Activated effector memory CD4-positive, alpha-beta T cell treated with Interleukin-2 at 50 U/mL for 16 hours (primary cell): ENCODE data around the gene HSD17B13.
"Not testable (repeated sequence)": the region's sequence is repeated elsewhere in the genome, so short reads cannot be mapped to it uniquely, and the experiment has no call there.

Experiments used
- DNase-seq: peaks from one replicate; pipeline ENCODE4 v3.0.0-alpha.2; 2020

The HSD17B13 gene, protein sequence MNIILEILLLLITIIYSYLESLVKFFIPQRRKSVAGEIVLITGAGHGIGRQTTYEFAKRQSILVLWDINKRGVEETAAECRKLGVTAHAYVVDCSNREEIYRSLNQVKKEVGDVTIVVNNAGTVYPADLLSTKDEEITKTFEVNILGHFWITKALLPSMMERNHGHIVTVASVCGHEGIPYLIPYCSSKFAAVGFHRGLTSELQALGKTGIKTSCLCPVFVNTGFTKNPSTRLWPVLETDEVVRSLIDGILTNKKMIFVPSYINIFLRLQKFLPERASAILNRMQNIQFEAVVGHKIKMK

DNA sequence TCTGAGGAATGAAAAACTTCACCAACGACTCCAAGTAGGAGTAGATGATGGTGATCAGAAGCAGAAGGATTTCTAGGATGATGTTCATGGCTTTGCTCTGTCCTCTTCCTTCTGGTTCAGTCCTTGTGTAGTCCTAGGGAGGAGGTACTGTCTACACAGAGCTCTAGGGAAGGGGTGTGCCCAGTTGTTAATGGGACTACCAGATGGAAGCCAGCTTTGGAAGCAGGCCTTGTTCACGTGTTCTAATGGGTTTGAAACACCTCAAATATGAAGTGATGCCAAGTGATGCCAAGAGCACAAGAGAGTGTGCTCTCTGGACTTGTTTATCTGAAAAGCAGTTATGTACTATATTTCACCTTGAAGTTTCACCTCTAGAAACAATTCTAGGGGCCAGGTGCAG is at the start of gene HSD17B13:
Gene HSD17B13, minus strand, starts transcription at position 129 of the 400 bp plus-strand sequence. Its CDS starts 41 bp downstream, at position 88.
- no peak for DNase-seq

DNA sequence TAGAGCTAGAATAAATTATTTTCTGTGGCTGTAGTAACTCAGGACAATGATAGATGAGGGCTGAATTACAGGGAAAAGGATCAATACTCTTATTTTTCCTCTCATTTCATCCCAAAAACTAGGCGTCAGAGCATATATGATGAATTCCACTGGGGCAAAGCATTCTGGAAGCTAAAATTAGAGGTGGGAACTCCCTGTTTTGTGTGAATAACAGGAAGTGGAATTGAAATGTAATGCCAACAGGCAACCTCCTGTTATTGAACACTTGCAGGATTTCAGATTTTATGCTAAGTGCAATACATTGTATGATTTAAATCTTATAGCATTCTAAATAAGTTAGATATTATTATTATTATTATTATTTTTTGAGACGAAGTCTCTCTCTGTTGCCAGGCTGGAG is 47.4 kb upstream of the HSD17B13 start:
- DNase-seq, result no peak

DNA sequence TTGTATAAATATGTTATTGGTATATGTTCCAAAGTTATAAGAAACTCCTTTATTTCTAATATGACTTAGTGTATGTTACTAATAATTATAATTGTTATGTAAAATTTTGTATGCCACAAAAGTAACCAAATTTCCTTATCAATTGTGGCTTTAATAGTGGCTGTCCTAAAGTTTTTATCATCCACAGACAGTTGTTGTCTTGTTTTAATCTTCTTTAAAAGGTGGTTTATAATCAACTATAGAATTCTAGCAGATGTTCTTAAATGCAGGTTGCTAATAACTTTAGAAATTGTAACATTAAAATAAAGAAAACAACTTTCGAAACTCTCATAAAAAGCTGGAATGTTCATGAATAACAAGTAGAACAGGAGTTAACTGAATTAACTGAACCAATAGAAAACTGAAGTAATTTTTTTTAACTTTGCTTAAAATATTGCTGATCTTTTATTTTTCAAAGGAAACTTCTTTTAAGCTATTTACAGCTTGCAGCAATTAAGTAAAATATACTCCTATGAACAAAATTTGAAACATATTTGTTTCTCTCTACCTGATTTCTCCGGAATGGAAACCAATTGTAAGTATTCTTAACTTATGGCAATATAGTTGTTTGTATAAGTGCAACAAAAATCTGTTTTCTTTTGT is 44.0 kb upstream of the HSD17B13 start:
- DNase-seq, result no peak

DNA sequence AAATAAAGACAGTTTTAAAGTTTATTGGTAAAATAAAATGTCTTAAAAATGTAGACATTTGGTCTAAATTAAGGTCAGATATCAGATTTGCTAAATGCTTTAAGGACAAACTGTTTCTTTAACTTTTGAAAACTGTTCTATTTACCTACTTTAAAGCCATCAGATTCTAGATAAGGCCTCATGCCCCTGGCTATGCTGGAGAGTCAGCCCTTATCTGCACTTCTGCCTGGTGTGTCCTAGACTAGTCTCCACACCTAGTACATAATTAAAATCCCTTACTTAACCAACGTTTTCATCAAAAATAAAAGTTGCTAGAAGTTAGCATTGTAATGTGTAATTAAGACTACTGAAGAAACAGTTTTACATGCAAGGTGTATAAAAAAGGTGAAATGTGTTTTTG is 42.7 kb upstream of the HSD17B13 start:
- DNase-seq, result no peak

DNA sequence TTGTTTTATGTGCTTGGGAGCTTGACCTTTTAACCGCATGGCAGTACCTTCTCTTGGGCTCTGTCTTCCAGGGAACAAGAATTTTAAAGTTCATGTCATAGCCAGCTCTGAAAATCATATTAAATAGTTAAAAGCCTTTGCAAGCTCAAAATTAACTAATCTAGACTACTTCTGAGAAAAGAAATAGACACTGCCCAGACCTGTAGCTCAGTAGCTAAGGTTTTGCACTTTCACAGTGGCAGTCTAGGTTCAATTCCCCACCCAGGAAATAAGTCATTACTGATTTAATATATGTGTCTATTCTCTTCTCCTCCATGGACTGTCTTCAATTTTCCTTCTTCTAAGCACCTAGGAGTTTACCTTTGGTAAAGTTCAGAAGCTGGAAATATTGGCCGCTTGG is 40.9 kb upstream of the HSD17B13 start:
- DNase-seq, result no peak

DNA sequence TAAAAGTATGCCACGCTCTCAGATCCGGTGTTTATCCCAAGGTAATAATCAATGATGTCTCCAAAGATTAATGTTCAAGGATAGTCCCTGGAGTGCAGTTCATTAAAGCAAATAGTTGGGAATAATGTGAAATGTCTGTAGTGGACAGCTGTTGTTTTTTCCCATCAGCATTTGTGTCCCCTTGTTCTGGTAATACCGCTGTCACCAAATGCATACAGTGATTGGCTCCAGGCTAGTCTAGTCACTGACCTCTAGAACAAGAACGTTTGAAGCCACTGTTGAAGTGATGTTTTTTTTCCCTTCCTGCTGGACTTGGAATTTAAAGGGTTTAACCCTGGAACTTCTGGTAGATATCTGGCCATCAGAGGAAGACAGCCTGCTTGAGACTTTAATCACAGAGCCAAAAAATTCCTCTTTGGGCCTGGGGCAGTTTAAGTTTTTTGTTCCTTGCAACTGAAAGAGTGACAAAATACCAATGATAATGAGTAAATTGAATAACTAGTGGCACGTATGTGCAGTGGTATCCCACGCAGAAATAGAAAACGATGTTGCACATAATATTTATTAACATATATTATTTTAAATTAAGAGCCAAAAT is 37.8 kb upstream of the HSD17B13 start:
- no peak for DNase-seq

DNA sequence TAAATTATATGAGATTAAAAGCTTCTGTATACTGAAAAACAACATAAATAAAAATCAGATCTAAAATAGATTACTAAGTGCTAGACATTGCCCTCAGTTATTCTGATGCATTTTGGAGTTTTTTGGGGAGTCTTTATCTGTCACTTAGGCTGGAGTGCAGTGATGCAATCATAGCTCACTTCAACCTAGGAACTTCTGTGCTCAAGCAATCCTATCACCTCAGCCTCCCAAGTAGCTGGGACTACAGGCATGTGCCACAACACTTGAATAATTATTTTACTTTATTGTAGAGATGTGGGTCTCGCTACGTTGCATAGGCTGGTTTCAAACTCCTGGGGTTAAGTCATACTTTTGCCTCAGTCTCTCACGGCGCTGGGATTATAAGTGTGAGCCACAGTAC is 36.6 kb upstream of the HSD17B13 start:
- DNase-seq, result no peak

DNA sequence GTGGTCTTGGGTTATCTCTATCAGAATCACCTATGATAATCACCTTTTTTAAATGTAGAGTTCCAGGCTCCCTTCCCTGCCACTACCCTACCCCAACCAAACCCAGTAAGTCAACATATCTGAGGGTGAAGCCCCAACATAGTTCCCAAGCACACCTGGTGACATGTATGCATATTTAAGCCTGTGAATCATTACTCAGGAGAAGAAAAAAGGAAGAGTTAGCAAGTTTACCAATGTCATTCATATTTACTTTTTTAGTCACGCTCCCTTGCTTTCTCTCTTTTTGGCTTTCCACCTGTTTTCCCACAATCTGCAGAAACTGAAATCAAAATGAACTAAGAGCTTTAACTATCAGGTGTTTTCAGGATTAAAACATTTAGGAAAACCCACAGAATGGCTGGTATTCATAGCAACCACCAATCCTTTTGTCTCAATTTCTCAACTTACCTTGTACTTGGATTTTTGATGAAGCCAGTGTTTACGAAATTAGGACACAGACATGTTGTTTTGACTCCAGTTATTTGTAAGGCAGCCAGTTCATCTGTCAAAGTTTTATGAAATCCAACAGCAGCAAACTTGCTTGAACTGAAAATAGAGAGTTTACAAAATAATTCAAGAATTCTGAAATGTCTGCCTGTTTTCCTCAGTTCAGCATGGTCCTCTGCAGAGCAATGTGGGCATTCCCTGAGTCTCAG is 34.3 kb upstream of the HSD17B13 start:
- no peak for DNase-seq

DNA sequence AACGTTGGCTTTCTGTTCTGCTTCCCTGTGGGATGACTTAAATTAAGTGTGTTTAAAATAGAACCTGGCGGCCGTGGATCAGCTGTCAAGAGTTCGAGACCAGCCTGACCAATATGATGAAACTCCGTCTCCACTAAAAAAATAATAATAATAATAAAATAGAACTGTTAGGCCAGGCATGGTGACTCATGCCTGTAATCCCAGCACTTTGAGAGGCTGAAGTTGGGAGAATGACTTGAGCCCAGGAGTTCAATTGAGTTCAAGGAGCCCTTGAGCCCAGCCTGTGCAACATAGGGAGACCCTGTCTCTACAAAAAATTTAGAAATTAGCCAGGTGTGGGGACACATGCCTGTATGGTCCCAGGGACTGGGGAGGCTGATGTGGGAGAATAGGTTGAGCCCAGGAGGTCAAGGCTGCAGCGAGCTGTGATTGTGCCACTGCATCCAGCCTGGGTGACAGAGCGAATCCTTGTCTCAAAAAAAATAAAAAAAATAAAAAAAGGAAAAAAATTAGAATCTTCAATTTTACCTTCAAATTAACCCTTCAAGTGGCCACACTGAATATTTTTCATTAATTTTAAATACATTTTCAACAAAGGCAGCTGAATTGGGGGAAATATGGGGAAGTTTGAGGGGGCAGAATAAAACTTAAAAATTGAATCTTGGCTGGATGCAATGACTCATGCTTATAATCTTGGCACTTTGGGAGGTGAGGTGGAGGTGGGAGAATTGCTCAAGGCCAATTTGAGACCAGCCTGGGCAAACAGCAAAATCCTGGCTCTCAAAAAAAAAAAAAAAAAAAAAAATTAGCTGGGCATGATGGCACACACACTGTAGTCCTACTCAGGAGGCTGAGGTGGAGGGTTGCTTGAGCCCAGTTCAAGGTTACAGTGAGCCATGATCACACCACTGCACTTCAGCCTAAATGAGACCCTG is 31.8 kb upstream of the HSD17B13 start:
- DNase-seq, result no peak

DNA sequence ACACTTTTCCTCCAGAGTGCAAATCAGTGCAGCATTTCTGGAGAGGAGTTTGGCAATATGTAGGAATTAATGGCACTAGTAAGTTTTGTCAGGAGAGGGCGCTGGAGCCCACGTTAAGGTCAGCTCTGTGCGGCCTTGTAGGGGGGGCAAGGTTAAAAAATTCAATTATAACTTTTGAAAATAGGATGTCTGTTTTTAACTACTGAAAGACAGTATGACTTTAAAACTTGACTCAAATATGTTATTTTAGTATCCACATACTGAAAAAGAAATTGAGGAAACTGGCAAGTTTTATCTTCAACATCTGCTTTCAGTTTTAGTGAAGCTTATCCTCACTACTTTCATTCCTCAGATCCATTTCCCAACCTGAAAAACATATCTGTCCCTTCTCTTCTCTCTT is 30.9 kb upstream of the HSD17B13 start:
- no peak for DNase-seq

DNA sequence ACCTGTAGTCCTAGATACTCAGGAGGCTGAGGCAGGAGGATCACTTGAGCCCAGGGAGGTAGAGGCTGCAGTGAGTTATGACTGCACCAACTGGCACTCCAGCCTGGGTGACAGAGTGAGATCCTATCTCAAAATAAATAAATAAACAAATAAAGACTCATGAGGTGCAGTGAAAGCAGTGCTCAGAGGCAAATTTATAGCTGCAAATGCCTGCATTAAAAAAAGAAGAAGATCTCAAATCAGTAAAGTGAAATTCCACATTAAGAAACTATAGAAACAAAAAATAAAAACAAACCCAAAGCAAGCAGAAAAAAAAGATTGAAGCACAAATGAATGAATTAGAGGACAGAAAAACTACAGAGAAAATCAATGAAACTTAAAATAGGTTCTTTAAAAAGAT is 22.5 kb upstream of the HSD17B13 start:
- DNase-seq, result no peak

DNA sequence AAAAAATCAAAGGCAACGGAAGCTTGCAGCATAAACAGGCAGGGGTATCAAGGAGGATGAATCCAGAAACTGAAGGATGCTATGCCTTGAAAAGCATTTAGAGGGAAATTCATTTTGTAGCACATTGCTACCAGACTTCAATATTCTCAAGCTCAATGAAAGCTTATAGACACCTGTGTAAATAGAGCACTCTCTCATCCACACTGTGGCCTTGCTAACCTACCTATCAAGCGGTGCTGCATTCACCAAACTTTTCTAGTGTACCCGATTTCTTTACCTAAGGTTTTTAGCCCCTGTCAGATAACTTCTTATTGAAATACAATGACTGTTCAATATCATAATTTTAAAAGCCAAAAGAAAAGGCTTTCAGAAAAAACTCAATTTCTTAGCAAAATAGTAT is 20.2 kb upstream of the HSD17B13 start:
- DNase-seq, result no peak

DNA sequence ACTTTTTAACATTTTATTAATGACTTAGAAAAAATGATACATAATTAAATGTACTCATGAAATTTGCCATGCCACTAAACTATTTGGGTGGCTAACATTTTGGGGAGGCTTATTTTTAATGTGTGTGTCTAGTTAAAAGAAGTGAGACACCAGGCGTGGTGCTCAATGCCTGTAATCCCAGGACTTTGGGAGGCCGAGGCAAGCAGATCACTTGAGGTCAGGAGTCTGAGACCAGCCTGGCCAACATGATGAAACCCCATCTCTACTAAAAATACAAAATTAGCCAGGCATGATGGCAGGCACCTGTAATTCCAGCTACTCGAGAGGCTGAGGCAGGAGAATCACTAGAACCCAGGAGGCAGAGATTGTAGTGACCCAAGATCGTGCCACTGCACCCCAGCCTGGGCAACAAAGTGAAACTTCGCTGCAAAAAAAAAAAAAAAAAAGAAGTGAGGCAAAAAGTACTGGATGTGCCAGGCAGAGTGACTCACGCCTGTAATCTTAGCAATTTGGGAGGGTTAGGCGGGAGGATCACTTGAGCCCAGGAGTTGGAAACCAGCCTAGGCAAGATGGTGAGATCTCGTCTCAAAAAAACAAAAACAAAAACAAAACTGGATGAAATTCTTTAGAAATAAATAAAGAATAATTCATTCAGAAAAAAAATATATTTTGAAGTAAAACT is 19.4 kb upstream of the HSD17B13 start:
- not testable (repeated sequence) for DNase-seq

DNA sequence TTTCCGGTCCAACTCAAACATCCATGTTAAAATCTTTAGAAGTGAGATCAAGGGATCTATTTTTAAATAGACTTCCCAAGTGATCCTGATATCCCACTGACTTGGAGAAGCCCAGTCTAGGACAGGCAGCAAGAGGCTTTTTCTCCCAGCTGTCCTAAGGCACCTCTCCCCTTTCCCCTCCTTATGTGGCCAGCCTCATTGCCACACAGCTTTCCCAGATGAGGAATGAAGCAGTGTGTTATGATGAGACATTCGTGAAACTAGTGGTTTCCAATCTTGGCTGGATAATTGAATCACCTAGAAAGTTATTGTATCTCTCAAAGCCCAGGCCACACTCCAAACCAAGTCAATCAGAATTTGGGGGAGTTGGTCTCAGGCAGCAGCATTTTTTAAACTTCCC is 16.8 kb upstream of the HSD17B13 start:
- no peak for DNase-seq

DNA sequence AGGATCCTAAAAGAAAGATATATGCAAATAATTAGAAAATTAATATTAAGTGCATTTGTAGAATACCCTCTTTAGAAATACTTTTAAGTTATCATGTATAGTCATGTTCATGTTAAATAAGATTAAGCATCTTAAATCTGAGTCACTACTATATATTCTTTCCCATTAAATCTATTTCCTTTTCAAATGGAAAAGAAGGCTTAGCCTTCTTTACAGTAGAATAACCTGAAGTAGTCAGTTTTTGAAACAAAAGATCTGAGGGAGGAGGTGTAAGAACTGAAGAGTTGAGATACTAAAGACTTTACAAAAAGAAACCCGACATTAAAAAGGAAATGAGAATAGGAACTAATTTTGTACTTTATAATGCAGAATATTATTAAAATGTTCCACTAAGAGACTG is 14.7 kb upstream of the HSD17B13 start:
- no peak for DNase-seq

DNA sequence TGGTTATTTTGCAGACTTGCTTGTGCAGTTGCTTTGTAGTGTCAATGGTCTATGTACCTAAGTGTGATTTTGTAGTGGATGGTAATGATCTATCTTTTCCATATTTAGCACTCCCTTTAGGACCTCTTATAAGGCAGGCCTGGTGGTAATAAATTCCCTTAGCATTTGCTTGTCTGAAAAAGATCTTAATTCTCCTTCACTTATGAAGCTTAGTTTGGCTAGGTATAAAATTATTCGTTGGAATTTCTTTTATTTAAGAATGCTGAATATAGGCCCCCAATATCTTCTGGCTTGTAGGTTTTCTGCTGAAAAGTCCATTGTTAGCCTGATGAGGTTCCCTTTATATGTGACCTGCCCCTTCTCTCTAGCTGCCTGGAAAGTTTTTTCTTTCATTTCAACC is 10.6 kb upstream of the HSD17B13 start:
- no peak for DNase-seq

DNA sequence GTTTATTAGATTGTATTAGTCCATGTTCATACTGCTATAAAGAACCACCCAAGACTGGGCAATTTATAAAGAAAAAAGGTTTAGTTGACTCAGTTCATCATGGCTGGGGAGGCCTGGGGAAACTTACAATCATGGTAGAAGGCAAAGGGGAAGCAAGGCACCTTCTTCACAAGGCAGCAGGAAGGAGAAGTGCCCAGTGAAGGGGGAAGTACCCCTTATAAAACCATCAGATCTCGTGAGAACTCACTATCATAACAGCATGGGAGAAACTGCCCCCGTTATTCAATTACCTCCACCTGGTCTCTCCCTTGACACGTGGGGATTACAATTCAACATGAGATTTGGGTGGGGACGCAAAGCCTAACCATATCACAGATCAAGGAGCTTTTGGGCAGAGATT is 8.1 kb upstream of the HSD17B13 start:
- DNase-seq, result no peak

DNA sequence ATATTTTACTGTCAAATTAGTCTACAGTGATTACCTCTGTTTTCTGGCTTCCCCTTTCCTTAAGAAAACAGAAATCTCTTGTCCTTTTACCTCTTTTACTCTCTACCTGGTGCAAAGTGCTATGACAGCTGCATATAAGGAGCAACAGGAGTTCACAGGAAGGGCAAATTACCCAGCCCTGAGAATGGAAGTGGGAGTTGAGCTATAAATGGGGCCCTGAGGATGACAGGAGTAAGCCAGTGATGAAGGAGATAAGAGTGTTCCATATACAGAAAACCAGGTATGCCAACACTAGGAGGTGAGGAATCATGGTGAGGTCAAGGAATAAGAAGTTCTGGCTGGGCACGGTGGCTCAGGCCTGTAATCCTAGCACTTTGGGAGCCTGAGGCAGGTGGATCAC is 4.5 kb upstream of the HSD17B13 start:
- no peak for DNase-seq

DNA sequence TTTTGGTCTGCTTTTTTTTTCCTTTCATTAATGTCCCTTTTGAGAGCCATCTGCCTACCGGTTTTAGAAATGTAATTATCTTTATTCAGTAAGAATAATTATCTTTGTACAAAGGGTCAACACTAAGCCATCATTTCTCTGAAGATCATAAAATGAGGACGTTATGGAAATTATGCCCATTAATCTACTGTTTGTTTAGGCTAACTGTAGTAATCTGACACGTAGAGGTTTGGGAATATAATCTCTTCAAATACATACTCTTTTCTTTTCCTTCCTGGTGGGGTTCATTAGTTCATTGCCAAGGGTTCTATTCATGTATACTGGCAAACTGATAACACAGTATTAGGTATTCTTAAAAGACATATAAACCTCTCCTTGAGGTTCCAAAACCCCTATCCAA is 3.8 kb upstream of the HSD17B13 start:
- no peak for DNase-seq

DNA sequence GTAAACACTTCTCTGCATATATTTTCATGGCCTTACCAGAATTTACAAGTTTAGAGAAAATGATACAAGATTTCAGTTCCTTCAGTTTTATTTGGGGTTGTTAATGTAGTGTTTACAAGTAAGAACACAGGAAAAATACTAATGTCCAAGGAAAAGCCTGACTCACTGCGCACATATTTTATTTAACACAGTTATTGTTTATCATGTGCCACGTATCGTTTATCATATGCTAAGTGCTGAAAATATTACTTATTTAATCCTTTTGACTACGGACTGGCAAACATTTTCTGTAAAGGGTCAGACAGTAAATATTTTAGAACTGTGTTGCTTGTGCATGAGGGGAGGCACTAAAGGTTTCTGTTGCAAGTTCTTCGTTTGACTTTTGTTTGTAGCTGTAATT is 794 bp downstream of the HSD17B13 start:
- DNase-seq, result no peak

DNA sequence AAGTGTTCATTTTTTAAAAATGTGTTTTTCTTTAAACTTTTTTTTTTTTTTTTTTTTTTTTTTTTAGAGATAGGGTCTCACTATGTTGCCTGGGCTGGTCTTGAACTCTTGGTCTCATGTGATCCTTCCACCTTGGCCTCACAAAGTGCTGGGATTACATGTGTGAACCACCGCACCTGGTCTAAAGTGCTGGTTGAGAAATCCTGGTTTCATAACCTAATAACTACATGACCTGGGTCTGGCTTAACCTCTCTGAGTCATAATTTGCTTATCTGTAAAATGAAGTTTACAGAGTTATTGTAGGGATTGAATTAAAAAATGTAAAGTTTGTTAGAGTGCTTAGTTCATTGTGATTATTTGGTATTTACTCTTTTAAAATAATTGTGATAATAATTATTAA is 5.2 kb downstream of the HSD17B13 start:
- DNase-seq, result no peak

DNA sequence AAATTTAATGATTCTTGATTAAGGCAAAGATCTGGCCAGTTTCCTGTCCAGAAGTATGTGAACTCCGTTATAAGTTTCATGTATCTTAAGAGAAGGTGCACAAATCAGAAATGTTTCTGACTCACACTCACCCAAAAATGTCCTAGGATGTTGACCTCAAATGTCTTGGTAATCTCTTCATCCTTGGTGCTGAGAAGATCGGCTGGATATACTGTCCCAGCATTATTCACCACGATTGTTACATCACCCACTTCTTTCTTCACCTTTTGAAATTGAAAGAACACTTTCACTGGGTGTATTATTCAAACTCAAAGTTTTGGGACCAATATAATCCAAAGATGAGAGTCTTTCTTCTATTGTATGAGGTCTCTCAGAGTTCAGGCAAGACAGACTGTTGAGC is 5.7 kb downstream of the HSD17B13 start:
- DNase-seq, result no peak
